Stimulated activated CD4-positive, alpha-beta T cell treated with anti-CD3 and anti-CD28 coated beads, Interleukin-12 subunit alpha, Interleukin-12 subunit beta, amount 100 ng/mL, for 4 hours (primary cell): ENCODE measurements around the gene VSIG2.

Source experiments
- DNase-seq: peaks from one replicate; pipeline ENCODE4 v3.0.0-alpha.2; 2020

VSIG2 gene

DNA sequence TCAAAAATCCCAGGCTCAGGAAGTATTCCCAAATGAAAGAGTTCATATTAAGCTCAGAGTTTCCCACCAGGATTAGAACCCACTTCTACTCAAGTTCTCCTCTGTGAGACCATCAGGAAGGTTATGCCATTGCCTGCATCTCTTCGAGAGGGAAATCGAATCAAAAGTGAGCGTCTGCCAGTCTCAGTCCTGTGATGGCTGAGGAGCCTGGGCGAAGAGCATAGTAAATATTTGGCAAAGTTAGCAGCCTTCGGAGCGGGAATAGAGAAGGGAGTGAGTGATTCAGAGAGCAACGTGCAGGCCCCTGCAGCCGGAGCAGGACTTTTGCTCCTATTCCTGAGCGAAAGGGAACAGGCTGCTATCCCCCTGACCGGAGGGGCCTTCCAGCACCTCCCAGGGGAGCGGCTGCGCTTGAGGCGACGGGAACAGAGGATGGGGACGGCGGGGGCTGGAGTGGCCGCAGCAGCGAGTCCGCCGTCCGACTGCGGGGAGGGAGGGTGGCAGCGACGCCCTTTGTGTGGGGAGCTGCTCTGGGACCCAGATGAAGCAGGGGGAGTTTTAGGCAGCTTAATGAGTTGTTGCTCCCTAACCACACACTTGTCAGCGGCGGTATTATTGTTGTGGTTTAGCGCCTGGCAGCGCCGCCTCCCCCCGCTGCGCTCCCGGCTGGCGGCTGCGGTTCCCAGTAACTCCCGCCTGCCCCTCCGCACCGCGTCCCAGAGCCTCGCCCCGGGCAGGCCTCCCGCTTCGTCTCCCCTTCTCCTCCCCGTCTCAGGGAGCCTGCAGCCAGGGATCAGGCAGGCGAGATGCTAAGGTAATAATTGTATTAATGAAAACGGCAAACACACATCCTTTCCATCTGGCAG is 34.0 kb downstream of the VSIG2 start:
- DNase-seq, result no peak

- no peak for DNase-seq
Measured at GRCh38 chr11:124717421-124717785, 34.7 kb downstream of the VSIG2 start.

- no peak for DNase-seq
Measured at GRCh38 chr11:124716591-124716990, 35.5 kb downstream of the VSIG2 start.

DNA sequence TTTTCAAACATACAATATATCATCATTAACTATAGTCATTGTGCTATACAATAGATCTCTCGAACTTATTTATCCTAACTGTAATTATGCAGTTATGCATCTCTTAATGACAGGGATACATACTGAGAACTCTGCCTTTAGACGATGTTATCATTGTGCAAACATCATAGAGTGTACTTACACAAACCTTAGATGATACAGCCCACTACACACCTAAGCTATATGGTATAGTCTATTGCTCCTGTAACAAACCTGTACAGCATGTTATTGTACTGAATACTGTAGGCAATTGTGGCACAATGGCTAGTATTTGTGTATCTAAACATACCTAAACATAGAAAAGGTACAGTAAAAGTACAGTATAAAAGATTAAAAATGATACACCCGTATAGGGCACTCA is 39.7 kb downstream of the VSIG2 start:
- no peak for DNase-seq

GRCh38 chr11:124707829-124708228 is 44.2 kb downstream of the VSIG2 start:
- DNase-seq, result no peak

DNA sequence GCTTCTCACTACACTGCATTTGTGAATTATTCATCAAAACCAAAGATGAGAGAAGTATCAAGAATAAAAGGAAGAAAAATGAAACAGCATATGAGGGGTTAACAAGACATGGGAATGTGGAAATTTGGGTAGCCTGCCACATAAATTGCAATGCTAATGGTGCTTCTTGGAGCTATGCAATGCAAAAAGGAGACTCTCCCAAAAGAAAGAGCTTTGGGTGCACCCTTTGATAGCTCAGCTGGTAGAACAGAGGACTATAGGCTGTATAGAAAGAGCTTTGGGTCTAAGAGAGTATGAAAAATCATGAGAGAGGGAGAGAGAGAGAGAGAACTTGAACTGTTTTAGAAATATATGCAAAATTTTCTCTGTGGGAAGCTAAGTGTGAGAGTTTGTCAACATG is 52.0 kb downstream of the VSIG2 start:
- DNase-seq, result no peak

GRCh38 chr11:124699547-124699946 is 52.5 kb downstream of the VSIG2 start:
- DNase-seq, result no peak
